OCI-LY3 (cell line): ENCODE data around the gene MFGE8.

Experiments used
- CTCF ChIP-seq: fragments of 200-600, 300-600 bp; sonication (generic); IDR thresholded peaks from 2 replicates; pipeline ENCODE4 v1.5.1; 2014; ENCODE audit warnings: antibody characterized with exemption, low read length, low read depth
- EZH2phosphoT487 ChIP-seq: fragments of 200-600 bp; shearing (Covaris generic); IDR thresholded peaks from 2 replicates; pipeline ENCODE4 v1.6.1; 2018; ENCODE audit warnings: antibody characterized with exemption, mixed run types, low read depth

- no peak for TF ChIP-seq CTCF
- TF ChIP-seq EZH2phosphoT487 = no peak
Observed at GRCh38 chr15:88887068-88887580, 26.1 kb downstream of the MFGE8 start.
